A673 (cell line): Measurements from ENCODE around the gene MTHFD1L.

Experiments
- EZH2 ChIP-seq: fragments of 200-600 bp; sonication (generic); IDR thresholded peaks from 2 replicates; pipeline ENCODE4 v1.6.1; 2017; ENCODE audit warnings: borderline replicate concordance, low read depth, mild to moderate bottlenecking, mixed read lengths, antibody characterized with exemption, low read length; ENCODE audit not compliant: poor library complexity, severe bottlenecking
- TF ChIP-seq, protein P1 (sequence below): fragments of 300-800, 200-600 bp; sonication (generic); conservative IDR thresholded peaks from 2 replicates; pipeline ENCODE4 v1.5.1; 2017; ENCODE audit warnings: low read depth, mild to moderate bottlenecking, antibody characterized with exemption, low read length, moderate library complexity, mixed read lengths

GRCh38 chr6:151024597-151024996, 159.1 kb downstream of the MTHFD1L start:
- TF ChIP-seq, protein P1, sequence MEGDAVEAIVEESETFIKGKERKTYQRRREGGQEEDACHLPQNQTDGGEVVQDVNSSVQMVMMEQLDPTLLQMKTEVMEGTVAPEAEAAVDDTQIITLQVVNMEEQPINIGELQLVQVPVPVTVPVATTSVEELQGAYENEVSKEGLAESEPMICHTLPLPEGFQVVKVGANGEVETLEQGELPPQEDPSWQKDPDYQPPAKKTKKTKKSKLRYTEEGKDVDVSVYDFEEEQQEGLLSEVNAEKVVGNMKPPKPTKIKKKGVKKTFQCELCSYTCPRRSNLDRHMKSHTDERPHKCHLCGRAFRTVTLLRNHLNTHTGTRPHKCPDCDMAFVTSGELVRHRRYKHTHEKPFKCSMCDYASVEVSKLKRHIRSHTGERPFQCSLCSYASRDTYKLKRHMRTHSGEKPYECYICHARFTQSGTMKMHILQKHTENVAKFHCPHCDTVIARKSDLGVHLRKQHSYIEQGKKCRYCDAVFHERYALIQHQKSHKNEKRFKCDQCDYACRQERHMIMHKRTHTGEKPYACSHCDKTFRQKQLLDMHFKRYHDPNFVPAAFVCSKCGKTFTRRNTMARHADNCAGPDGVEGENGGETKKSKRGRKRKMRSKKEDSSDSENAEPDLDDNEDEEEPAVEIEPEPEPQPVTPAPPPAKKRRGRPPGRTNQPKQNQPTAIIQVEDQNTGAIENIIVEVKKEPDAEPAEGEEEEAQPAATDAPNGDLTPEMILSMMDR = no peak
- no peak for TF ChIP-seq EZH2
